Fibroblast of pulmonary artery (primary cell): ENCODE measurements around the gene NR3C2.
A peak's percentile ranks its signal among the peaks of the same experiment; 100 is the strongest.

Source experiments
- DNase-seq: peaks from one replicate; pipeline ENCODE4 v3.0.0-alpha.2; 2010; ENCODE audit warnings: low read depth
- H3K4me3 ChIP-seq: replicated peaks from 2 replicates; pipeline ENCODE4 v1.5.1; 2011; ENCODE audit warnings: low read depth, mild to moderate bottlenecking, control low read depth, low read length, moderate library complexity
- TF ChIP-seq, protein P1 (sequence below): IDR thresholded peaks from 2 replicates; pipeline ENCODE4 v1.5.1; 2011; ENCODE audit warnings: mild to moderate bottlenecking, control low read depth, low read length, inconsistent platforms; ENCODE audit errors: missing control alignments

The NR3C2 gene

DNA sequence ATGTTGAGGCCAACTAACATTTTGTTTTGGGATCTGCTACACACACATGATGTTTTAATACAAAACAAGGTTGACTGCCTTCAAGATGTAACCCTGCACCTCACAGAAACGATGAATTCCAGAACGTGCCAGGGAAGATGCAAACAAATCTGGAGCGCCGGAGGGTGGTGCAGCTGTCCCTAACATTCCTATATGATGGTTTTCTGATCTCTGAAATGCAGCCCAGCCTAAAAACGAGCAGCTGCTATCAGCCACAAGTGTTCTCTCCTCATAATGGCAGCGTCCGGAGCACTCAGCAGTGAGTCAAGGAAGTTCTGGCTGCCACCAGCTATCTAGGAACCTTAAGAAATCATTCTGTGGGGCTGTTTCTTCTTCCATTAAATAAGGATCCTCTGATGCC is 333.4 kb downstream of the NR3C2 start:
- H3K4me3 ChIP-seq: no peak overlapping the region
- TF ChIP-seq, protein P1, sequence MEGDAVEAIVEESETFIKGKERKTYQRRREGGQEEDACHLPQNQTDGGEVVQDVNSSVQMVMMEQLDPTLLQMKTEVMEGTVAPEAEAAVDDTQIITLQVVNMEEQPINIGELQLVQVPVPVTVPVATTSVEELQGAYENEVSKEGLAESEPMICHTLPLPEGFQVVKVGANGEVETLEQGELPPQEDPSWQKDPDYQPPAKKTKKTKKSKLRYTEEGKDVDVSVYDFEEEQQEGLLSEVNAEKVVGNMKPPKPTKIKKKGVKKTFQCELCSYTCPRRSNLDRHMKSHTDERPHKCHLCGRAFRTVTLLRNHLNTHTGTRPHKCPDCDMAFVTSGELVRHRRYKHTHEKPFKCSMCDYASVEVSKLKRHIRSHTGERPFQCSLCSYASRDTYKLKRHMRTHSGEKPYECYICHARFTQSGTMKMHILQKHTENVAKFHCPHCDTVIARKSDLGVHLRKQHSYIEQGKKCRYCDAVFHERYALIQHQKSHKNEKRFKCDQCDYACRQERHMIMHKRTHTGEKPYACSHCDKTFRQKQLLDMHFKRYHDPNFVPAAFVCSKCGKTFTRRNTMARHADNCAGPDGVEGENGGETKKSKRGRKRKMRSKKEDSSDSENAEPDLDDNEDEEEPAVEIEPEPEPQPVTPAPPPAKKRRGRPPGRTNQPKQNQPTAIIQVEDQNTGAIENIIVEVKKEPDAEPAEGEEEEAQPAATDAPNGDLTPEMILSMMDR: no peak
- DNase-seq: no peak

DNA sequence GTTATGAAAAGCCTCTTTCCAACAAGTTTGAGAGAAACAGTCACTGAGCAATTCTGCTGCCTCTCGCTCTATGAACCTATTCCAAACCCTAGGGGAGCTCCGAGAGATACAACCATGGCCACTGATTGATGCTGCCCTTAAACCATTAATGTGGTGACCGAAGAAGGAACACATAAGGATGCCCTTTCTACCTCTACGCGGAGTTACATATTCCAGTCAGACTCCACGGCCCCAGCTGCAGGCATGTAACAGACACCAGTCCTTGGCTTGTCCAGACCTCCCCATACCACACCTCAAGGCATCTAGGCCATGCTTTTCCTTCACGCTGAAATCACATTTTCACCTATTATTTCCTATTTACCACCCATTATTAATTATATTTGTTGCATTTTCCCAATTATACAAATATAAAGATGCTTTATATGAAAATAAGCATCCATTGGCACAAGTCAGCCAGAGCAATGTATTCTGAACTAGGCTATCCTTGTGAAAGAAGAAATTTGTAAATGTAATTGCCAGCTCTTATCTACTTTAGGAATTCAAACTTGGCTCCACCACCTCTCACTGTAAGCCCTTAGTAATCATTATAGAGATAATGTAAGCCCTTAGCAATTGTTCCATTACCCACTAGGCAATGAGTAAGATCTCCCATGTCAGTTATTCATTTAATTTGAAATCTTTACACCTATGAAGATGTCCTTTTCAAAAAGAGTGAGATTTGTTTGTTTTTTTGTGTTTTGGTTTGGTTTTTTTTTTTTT is 338.4 kb downstream of the NR3C2 start:
- H3K4me3 ChIP-seq: no peak overlapping the region
- peak; percentile 39 for DNase-seq
- TF ChIP-seq, protein P1: no peak

DNA sequence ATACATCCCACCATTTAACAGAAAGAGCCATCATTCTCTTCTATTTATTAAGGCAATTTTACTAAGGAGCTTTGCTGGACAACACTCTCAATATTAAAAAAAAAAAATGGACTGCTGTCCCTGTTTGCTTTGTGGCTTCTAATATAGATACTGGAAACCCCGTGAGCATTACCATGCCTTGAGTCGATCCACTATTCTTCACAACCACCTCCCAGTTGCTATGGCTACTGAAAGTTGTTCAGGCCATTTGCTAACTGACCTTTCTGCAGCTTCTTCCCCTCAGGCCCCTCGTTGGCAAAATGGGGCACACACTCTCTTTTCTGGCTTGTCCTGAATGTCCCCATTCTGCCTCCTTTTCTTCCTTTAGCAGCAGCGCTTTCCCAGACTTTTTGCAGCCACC is 340.4 kb downstream of the NR3C2 start:
- no peak overlapping the region for H3K4me3 ChIP-seq
- no peak for DNase-seq
- TF ChIP-seq, protein P1: no peak

DNA sequence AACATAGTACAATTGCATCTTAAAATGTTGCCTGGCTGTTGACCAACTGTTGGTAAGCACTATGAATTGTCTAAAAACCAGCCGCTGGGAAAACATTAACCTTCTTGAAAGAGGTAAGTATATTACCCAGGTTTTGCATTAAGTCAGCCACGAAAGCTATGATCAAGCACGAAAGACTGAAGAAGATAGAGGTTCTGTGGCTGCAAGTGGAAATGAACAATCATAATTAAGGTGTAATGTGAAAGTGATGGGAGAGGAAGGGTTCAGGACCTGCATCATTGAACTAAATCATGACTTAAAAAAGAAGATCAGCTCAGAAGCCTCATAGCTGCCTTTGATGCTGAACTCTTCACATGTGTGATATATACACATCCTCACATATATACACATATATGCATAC is 341.0 kb downstream of the NR3C2 start:
- TF ChIP-seq, protein P1: no peak
- H3K4me3 ChIP-seq: no peak overlapping the region
- DNase-seq: no peak

DNA sequence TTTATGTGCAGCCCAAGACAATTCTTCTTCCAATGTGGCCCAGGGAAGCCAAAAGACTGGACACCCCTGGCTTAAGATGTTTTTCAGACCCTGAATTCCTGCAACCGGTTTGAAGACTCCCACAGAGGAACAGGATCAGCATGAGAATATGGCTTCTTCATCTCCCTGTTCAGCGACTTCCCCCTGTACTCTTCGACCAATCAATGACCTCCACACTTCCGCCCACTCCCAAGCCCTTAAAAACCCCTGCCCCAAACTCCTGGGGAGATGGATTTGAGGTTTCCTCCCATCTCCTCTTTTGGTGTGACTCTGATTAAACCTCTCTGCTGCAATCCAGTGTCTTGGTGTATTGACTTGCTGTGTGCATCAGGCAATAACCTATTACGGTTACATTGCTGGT is 344.4 kb downstream of the NR3C2 start:
- no peak overlapping the region for H3K4me3 ChIP-seq
- TF ChIP-seq, protein P1: no peak
- no peak for DNase-seq

DNA sequence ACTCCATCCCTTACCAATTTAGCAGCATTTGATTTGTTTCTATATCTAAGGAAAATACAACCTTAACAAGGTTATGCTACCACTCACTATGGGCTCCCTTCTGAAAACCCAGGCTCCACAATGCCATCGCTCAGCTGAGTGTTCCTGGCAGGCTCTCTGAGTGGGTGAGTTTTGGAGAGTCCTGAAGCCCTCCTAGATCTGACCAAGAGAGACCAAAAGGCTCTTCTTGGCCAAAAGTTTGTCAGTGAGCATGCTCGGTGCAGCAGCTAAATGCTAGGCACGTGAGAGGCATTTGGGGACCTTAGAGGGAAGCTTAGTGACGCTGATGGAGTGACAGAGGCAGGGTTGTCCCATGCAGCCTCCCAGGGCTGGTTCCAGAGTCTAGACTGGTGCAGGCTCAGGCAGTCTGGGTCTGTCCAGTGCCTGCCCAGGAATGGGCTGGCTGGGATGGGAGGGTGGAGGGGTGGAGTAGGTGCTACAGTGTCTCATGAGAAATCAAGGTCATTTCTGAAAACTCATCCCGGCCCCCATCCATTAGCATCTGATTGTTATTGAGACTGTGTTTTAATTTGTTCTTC is 346.8 kb downstream of the NR3C2 start:
- no peak for DNase-seq
- TF ChIP-seq, protein P1: no peak
- H3K4me3 ChIP-seq: no peak overlapping the region

DNA sequence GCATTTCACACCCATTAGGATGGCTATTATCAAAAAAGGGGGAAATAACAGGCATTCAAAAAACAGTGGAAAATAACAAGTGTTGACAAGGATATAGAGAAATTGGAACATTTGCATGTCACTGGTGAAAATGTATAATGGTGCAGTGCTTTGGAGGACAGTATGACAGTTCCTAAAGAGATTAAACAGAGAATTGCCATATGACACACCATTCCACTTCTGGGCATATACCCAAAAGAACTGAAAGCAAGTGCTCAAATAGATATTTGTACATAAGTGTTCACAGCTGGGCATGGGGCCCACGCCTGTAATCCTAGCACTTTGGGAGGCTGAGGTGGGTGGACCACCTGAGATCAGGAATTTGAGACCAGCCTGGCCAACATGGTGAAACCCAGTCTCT is 348.1 kb downstream of the NR3C2 start:
- TF ChIP-seq, protein P1: no peak
- H3K4me3 ChIP-seq: no peak overlapping the region
- DNase-seq: no peak
